Keratinocyte (primary cell): Measurements from ENCODE around the gene MEAK7.

Experiments used
- EZH2 ChIP-seq: IDR thresholded peaks from one replicate; pipeline ENCODE4 v1.6.1; 2012; ENCODE audit warnings: inconsistent platforms, mild to moderate bottlenecking, low read length, moderate library complexity
- TF ChIP-seq, protein P1 (sequence below), 3 experiments: IDR thresholded peaks in 1 of 3; conservative IDR thresholded peaks in 1 of 3; optimal IDR thresholded peaks in 1 of 3; 2 replicates in 2 of 3; 3 replicates in 1 of 3; pipeline versions ENCODE3 to v1.5.1; 2011; ENCODE audit warnings: low read length in 3 of 3, mild to moderate bottlenecking in 3 of 3, moderate library complexity in 2 of 3, control low read depth in 1 of 3, inconsistent platforms in 1 of 3; ENCODE audit not compliant: insufficient read depth in 2 of 3; ENCODE audit errors: extremely low read depth in 1 of 3

DNA sequence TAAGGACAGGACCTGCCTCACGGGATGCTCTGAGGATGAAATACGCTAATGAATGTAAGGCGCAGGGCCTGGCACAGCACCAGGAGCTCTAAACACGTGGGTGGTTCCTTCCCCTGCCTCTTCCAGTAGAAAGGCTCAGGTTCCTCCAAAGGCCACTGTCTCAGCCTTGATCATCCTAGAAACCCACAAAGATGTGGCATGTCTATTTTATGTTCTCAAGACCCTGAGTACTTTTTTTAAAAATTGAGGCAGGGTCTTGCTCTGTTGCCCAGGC is 17.0 kb upstream of the MEAK7 start:
- TF ChIP-seq, protein P1, sequence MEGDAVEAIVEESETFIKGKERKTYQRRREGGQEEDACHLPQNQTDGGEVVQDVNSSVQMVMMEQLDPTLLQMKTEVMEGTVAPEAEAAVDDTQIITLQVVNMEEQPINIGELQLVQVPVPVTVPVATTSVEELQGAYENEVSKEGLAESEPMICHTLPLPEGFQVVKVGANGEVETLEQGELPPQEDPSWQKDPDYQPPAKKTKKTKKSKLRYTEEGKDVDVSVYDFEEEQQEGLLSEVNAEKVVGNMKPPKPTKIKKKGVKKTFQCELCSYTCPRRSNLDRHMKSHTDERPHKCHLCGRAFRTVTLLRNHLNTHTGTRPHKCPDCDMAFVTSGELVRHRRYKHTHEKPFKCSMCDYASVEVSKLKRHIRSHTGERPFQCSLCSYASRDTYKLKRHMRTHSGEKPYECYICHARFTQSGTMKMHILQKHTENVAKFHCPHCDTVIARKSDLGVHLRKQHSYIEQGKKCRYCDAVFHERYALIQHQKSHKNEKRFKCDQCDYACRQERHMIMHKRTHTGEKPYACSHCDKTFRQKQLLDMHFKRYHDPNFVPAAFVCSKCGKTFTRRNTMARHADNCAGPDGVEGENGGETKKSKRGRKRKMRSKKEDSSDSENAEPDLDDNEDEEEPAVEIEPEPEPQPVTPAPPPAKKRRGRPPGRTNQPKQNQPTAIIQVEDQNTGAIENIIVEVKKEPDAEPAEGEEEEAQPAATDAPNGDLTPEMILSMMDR (optimal IDR thresholded peaks at IDR 0.05 in 1 of 3, IDR thresholded peaks at IDR 0.05 in 1 of 3, conservative IDR thresholded peaks at IDR 0.05 in 1 of 3; ENCODE audit: extremely low read depth in 1 of 3, insufficient read depth in 2 of 3, low read length in 3 of 3), result no peak
- TF ChIP-seq EZH2, result no peak
